Vagina (tissue), 2 donors: ENCODE data around the gene NME8.

ENCODE experiments used
- POLR2A ChIP-seq, 2 donors: fragments of 450-650 bp; IDR thresholded peaks; one replicate each; pipeline ENCODE4 v1.6.1; 2017; ENCODE audit warnings: antibody characterized with exemption in 2 of 2, mild to moderate bottlenecking in 2 of 2, moderate library complexity in 2 of 2
- TF ChIP-seq, protein P1 (sequence below), 3 experiments: fragments of 450-650 bp in 2 of 3; fragments of 200-600 bp in 1 of 3; sonication (generic) in 1 of 3; IDR thresholded peaks; one replicate each; pipeline ENCODE4 v1.5.1; 2017 to 2019; ENCODE audit warnings: antibody characterized with exemption in 3 of 3, mild to moderate bottlenecking in 2 of 3, moderate library complexity in 2 of 3

DNA sequence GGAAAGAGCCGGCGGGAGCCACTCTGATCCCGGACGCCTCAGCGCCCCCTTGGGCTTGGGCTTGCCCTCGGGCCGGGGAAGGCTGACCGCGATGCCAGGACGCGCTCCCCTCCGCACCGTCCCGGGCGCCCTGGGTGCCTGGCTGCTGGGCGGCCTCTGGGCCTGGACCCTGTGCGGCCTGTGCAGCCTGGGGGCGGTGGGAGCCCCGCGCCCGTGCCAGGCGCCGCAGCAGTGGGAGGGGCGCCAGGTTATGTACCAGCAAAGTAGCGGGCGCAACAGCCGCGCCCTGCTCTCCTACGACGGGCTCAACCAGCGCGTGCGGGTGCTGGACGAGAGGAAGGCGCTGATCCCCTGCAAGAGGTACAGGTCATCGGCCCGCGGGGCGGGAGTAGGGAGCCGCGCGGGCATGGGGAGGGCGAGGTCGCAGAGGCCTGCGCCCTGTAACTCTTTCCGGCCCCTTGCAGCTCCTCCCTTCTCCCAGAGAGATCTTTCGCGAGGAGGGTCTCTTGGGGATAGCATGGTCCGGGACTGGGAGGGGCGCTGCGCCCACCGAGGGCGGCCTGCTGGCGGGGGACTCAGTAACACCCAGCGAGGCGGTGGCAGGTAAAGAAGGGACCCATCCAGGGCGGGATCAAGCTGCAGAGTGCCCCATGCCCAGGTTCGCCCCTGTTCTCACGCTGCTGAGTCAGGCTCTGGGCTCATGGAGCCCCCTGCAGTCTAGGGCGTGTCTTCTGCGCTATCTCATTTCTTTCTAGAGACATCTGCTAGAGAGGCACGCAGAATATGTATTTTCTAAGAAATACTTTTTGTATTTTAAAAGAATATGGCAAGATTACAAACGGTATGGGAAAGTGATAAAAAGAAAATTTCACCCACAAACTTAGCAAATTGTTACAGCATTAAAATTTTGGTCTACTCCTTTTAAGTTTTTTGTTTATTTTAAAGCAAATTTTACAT lies 72.7 kb downstream of the NME8 start:
- TF ChIP-seq, protein P1, sequence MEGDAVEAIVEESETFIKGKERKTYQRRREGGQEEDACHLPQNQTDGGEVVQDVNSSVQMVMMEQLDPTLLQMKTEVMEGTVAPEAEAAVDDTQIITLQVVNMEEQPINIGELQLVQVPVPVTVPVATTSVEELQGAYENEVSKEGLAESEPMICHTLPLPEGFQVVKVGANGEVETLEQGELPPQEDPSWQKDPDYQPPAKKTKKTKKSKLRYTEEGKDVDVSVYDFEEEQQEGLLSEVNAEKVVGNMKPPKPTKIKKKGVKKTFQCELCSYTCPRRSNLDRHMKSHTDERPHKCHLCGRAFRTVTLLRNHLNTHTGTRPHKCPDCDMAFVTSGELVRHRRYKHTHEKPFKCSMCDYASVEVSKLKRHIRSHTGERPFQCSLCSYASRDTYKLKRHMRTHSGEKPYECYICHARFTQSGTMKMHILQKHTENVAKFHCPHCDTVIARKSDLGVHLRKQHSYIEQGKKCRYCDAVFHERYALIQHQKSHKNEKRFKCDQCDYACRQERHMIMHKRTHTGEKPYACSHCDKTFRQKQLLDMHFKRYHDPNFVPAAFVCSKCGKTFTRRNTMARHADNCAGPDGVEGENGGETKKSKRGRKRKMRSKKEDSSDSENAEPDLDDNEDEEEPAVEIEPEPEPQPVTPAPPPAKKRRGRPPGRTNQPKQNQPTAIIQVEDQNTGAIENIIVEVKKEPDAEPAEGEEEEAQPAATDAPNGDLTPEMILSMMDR (IDR thresholded peaks at IDR 0.05), result peak in 1 of 3 experiments; percentile 2
- TF ChIP-seq POLR2A (IDR thresholded peaks at IDR 0.05), result peak in 1 of 2 donors; percentile 19
